Cardiac septum (tissue), 1 donor: ENCODE measurements around the gene RRAS. TPM values are rescaled to one million over a fixed set of nuclear protein-coding genes. Genes with fewer than 3 reads are reported as not detected.

Experiments
- DNase-seq: peaks from one replicate; pipeline ENCODE4 v3.0.0-alpha.2; 2020; ENCODE audit warnings: low spot score
- intact Hi-C: fragments of 100-400 bp; cut with DNase I; formaldehyde crosslinking; loops from one replicate; pipeline ENCODE4 v1.14.0; 2022
- total RNA-seq: library from RNA; stranded (reverse); fragmentation: NEBNext Ultra II Directional; extraction: Animal tissue kit (Norgen Biotek cat#: 25700); gene quantifications from one replicate; pipeline ENCODE4 v1.2.1, GENCODE V29; 2021
- donor health status: DM: no; HTN: no; CAD: no.

The RRAS gene
- total RNA-seq, 1 donor from 2014 or later, result 171 TPM

- no peak for DNase-seq
- intact Hi-C loops, result no loop called here
Observed at GRCh38 chr19:49658566-49659442, 18.9 kb upstream of the RRAS start.

- DNase-seq, result no peak
- intact Hi-C loops, result no loop called here
Observed at GRCh38 chr19:49658139-49658517, 18.2 kb upstream of the RRAS start.

GRCh38 chr19:49657493-49658138 lies 17.7 kb upstream of the RRAS start:
- intact Hi-C loops, result no loop called here
- no peak for DNase-seq

DNA sequence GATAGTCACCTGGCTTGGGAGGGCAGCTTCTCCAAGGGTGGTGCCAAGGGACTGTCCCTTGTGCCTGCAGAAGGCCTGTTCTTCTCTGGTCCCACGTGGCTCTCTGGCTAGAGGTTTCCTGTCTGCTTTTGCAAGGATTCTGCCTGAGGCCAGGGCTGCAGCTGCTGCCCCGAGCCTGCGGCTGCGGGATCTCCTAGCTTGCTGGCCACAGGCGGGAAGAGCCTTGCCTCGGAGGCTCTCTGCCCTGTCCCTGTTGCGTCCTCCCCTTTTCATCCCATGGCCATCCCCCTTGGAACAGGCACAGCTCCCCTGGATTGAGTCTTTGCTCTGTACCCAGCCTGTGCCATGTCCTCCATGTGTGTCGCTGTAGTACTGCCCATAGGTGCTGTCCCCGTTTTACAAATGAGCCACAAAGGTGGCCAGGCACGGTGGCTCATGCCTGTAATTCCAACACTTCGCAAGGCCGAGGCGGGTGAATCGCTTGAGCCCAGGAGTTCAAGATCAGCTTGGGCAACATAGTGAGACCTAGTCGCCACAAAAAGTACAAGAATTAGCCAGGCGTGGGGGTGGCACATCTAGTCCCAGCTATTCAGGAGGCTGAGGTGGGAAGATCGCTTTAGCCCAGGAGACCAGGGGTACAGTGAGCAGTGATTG lies 16.6 kb upstream of the RRAS start:
- intact Hi-C loops, result no loop called here
- no peak for DNase-seq

DNA sequence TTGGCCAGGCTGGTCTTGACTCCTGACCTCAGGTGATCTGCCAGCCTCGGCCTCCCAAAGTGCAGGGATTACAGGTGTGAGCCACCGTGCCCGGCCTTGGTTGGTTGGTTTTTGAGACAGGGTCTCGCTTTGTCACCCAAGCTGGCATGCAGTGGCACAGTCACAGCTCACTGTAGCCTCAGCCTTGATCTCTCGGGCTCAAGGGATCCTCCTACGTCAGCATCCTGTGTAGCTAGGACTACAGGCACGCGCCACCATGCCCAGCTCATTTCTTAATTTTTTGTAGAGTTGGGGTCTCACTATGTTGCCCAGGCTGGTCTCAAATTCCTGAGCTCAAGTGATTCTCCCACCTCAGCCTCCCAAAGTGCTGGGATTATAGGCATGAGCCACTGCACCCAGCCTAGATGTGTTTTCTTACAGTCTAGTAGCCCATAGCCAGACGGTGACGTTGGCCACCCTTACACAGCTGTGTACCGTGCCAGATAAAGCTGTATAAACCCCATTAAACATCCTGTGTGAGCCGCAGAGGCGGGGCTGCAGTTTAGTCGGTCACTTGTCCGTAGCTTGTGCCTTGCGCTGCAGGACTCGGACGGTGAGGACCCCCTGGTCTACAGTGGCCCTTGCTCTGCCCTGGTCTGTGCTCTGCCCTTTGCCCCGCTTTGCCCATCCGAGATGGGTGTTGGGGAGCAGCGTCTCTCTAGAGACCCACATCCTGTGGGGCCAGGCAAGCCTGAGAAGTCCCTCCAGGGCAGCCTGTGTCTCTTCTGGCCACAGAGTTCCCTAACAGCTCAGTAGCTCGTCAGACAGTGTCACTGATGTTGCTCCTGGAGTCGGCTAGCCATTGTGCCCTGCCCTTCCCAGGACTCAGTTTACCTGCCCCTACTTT lies 15.9 kb upstream of the RRAS start:
- intact Hi-C loops, result no loop called here
- no peak for DNase-seq

GRCh38 chr19:49654581-49654980 lies 14.6 kb upstream of the RRAS start:
- DNase-seq, result no peak
- intact Hi-C loops, result no loop called here

DNA sequence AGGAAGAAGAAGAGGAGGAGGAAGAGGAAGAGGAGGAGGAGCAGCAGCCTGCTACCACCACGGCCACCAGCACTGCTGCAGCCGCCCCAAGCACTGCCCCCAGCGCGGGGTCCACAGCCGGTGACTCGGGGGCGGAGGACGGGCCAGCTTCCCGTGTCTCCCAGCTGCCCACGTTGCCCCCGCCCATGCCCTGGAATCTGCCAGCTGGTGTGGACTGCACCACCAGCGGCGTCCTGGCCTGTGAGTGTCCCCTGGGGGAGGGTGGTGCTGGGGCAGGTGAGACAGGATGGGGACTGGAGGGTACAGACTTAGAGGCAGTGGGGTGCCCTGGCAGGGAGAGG lies 13.5 kb upstream of the RRAS start:
- no peak for DNase-seq
- intact Hi-C loops, result no loop called here

DNA sequence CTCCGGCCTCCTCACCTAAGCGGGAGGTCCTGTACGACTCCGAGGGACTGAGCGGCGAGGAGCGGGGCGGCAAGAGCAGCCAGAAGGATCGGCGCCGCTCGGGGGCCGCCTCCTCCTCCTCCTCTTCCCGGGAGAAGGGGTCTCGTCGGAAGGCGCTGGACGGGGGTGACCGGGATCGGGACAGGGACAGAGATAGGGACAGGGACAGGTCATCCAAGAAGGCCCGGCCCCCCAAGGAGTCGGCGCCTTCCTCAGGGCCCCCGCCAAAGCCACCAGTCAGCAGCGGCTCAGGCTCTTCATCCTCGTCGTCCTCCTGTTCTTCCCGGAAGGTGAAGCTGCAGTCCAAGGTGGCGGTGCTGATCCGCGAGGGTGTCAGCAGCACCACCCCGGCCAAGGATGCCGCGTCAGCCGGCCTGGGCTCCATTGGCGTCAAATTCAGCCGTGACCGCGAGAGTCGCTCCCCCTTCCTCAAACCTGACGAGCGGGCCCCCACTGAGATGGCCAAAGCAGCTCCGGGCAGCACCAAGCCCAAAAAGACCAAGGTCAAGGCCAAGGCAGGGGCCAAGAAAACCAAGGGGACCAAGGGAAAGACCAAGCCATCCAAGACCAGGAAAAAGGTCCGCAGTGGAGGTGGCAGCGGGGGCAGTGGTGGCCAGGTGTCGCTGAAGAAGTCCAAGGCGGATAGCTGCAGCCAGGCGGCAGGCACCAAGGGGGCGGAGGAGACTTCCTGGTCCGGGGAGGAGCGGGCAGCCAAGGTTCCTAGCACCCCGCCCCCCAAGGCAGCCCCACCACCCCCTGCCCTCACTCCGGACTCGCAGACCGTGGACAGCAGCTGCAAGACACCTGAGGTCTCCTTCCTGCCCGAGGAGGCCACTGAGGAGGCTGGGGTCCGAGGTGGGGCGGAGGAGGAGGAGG lies 12.9 kb upstream of the RRAS start:
- intact Hi-C loops, result no loop called here

DNA sequence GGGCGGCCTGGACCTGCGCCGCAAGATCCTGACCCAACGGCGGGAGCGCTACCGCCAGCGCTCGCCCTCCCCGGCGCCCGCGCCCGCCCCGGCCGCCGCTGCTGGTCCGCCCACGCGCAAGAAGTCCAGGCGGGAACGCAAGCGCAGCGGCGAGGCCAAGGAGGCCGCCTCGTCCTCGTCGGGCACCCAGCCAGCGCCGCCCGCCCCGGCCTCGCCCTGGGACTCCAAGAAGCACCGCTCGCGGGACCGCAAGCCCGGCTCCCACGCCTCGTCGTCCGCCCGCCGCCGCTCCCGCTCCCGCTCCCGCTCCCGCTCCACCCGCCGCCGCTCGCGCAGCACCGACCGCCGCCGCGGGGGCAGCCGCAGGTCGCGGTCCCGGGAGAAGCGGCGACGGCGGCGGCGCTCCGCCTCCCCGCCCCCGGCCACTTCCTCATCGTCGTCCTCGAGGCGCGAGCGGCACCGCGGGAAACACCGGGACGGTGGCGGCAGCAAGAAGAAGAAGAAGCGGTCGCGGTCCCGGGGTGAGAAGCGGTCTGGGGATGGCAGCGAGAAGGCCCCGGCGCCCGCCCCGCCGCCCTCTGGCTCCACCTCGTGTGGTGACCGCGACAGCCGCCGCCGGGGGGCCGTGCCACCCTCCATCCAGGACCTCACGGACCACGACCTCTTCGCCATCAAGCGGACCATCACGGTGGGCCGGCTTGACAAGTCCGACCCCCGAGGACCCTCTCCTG lies 12.0 kb upstream of the RRAS start:
- intact Hi-C loops, result no loop called here
- no peak for DNase-seq

More for the DNA sequence above, 12.9 kb upstream of the RRAS start:
- no peak for DNase-seq

- DNase-seq, result no peak
- intact Hi-C loops, result no loop called here
Observed at GRCh38 chr19:49651029-49651819, 11.3 kb upstream of the RRAS start.

GRCh38 chr19:49646586-49646985 lies 6.6 kb upstream of the RRAS start:
- DNase-seq, result no peak
- intact Hi-C loops, result no loop called here

DNA sequence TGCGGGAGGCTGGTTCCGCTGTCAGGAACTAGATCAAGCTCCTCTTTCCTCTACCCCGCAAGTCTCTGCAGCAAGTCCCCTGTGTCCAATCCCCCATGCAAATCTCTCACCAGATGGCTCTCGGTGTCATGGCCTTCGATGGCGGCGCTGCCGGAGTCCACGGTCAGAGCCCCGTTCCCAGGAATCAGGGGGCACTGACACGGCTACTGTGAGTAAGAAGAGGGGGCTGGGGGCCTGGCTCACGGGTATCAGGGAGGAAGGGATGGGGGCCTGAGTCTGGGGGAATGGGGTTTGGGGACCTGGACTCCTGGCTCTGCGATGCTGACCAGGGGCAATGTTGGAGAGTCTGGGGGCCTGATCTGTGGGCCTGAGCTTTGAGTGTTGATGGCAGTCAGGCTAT lies 6.1 kb upstream of the RRAS start:
- DNase-seq, result no peak
- intact Hi-C loops, result no loop called here

- no peak for DNase-seq
- intact Hi-C loops, result no loop called here
Observed at GRCh38 chr19:49645592-49645991, 5.6 kb upstream of the RRAS start.

DNA sequence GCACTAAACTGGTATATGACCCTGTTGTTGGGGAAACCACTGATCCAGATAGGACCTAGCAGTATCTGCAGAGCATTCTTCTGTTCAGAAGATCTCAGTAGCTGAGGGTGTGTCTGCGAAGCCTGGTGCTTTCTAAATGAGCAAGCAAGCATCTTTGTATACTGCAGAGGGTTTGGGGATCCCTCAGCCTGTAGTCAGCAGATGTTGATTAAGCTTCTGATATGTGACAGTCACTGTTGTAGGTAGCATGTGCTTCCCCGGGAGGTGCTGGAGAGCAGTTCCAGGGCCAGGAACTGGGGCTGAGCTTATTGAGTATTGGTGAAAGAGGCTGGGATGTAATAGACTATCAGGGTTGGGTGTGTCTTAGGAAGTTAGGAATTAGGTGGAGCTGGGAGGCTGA lies 3.5 kb upstream of the RRAS start:
- intact Hi-C loops, result loop anchor here (2.0 kb wide), 1 partner anchor 21 kb away; the partner anchor contains the start of genes BCL2L12 and IRF3
- no peak for DNase-seq

DNA sequence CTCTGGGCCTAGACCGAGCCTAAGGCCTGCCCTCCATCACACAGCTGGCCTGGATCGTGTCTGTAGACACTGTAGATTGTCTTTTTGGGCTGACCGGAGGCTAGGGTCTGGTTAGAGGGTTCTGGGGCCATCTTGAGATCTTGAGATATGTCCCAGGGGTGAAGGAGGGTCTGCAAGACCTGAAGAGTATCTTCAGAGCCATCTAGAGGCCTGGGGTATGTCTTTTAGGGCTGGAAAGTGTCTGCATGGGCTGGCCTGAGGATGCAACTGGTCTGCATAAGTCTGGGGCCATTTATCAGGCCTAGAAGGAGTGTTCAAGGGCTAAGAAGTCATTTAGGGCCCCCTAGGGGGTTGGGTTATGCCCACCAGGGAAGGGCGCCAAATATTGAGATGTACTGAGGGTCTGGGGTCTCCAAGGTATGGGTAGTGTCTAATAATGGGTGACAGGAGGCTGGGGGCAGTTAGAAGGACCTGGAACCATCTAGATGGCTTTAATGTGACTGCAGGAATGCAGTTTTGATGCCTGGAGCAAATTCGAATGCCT lies 2.6 kb upstream of the RRAS start:
- no peak for DNase-seq
- intact Hi-C loops, result loop anchor here (2.0 kb wide), 1 partner anchor 22 kb away; the partner anchor contains the start of genes BCL2L12 and IRF3

DNA sequence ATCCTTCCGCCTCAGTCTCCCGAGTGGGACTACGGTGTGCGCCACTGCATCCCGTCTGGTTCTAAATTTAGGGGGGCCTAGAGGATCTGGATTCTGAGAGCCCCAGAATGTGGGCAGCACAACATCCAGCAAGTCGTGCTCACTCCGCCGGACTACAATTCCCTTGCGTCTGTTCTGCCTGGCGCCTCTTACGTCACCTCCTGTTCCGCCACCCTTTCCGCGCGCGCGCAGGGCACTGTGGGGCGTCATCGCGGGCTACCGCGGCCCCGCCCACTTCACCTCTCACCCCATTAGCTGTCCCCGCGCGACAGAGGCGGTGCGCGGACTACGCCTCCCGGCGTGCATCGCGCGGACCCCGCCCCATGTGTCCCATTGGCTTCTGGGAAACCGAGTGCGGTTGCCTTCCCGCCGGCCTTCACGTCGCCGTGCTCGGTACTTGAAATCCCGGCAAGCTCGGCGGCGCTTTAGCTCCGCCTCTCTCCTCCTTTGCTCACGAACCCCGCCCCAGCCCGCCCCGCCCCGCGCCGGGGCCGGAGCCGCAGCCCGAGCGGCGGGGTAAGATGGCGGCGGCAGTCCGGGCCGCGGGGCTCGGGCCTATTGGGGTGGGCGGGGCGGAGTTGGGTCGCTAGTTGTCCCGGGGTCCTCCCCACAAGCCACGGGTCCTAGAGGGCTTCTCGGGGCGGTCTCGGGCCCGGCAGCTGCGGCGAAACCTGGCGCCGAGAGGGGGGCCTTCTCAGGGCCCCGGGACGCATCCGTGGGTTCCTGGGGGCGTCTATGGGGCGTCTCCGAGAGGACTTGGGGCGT lies 1.9 kb upstream of the RRAS start, which contains the start of gene SCAF1:
SCAF1 (plus strand) TSS at position 522 of the 804 bp plus-strand sequence. CDS start 2,818 bp downstream, outside the sequence.
- intact Hi-C loops, result loop anchor here (2.0 kb wide), 3 partner anchors 23 to 51 kb away; partner anchors contain the start of genes BCL2L12, IRF3, PRMT1 and PRR12
- peak; percentile 99 for DNase-seq
